Measurements from ENCODE around the gene WDFY4. TPM values are rescaled to one million over a fixed set of nuclear protein-coding genes. Genes with fewer than 3 reads are reported as not detected.

The WDFY4 gene
- total RNA-seq, 6 donors from 2014 or later: 10.1 to 48.9 (median 32.1) TPM

DNA sequence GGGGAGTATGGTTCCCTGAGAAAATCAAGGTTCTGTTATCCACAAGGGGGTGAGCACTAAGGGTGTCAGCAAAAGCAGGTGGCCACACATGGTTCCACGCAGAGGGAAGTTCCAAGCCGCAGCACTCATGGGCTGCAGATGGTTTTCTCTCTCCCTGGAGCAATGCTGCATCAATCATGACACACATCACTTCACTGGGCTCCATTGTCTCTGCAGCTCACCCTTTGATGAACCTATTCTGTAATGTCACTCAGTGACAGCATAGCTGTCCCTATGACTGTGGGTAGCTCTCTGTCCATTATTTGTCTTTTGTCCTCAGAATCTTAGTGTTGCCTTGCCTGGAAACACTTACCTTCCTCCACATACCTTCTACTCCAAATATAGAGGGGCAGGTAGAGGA, 220.2 kb downstream of the WDFY4 start:
- H3K9me3 ChIP-seq: no peaks in the 10 kb centered on the region
- TF ChIP-seq CTCF (IDR thresholded peaks at IDR 0.05): no peak
- TF ChIP-seq EP300 (IDR thresholded peaks at IDR 0.05): no peak
- TF ChIP-seq POLR2AphosphoS5 (IDR thresholded peaks at IDR 0.05): no peak
- no peak for TF ChIP-seq POLR2A (IDR thresholded peaks at IDR 0.05)
- WGBS, 2 donors: 92 to 94% methylated on average over 2 of the region's 2 CpGs

DNA sequence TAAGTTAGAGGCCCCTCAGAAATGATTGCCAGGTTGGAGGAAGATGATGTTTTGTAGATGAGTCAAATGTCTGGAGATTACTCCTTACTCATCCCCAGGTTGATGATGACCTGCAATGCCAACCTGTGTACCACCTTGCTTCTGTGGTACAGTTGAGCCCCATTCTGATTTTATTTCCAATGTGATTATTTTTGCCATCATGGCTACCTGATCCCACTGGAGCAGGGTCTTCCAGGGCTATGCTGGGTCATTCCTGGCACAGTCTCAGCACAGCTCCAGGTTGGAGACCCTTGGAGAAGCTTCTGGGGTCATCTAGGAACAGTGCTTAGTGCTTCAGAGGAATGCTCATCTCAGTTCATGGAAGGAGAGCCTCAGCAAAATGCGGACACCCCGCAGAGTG, 220.6 kb downstream of the WDFY4 start:
- H3K4me1 ChIP-seq: peaks cover 0 to under 1% (median 0%) of the 10 kb centered on the region in 4 donors
- no peak overlapping the region for H3K27ac ChIP-seq
- no peaks in the 10 kb centered on the region for H3K27me3 ChIP-seq
- H3K4me3 ChIP-seq: no peak overlapping the region
- ATAC-seq (ENCODE audit: low FRiP score in 2 of 2) (no peak), DNase-seq (no peak)
- TF ChIP-seq EP300 (IDR thresholded peaks at IDR 0.05) (no peak), POLR2AphosphoS5 (IDR thresholded peaks at IDR 0.05) (no peak), CTCF (IDR thresholded peaks at IDR 0.05) (no peak), POLR2A (IDR thresholded peaks at IDR 0.05) (no peak)
- no peaks in the 10 kb centered on the region for H3K36me3 ChIP-seq
- no peaks in the 10 kb centered on the region for H3K9me3 ChIP-seq
- WGBS, 2 donors: 88% methylated on average over 2 of the region's 2 CpGs; no CpG with 5 or more reads in 1 of the 2 donors

More for the DNA sequence above, 220.2 kb downstream of the WDFY4 start:
- Histone ChIP-seq H3K4me1 (peaks cover 0 to 5% (median 0%) of the 10 kb centered on the region in 4 donors), H3K27ac (no peak overlapping the region), H3K4me3 (no peak overlapping the region), H3K36me3 (no peaks in the 10 kb centered on the region), H3K27me3 (no peaks in the 10 kb centered on the region)
- no peak for ATAC-seq (ENCODE audit: low FRiP score in 2 of 2)
- DNase-seq: no peak

DNA sequence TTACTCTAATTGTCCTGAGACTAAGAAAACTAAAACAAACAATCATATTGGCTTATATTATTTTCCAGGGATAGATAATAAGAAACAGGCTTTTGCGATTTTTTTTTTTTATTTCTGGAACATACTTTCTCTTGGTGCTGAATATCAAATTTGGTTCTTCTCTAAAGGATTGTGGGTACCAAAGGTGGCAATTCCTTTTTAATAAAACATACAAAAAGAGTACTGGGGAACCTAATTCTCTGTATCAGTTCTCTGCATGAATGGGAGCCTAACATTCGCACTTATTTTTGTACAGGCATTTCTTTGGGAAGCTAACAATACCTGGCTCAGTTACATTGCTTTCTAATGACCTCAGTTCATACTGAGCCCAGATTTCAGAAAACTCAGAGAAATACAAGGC, 222.2 kb downstream of the WDFY4 start:
- WGBS, 2 donors: 91 to 96% methylated on average over 2 of the region's 2 CpGs
- Histone ChIP-seq H3K9me3 (no peaks in the 10 kb centered on the region), H3K27ac (no peak overlapping the region), H3K4me1 (no peaks in the 10 kb centered on the region), H3K4me3 (no peak overlapping the region), H3K27me3 (no peaks in the 10 kb centered on the region), H3K36me3 (no peaks in the 10 kb centered on the region)
- DNase-seq (no peak), ATAC-seq (ENCODE audit: low FRiP score in 2 of 2) (no peak)
- TF ChIP-seq POLR2AphosphoS5 (IDR thresholded peaks at IDR 0.05) (no peak), CTCF (IDR thresholded peaks at IDR 0.05) (no peak), POLR2A (IDR thresholded peaks at IDR 0.05) (no peak), EP300 (IDR thresholded peaks at IDR 0.05) (no peak)

- no peak for TF ChIP-seq POLR2A (IDR thresholded peaks at IDR 0.05)
- TF ChIP-seq POLR2AphosphoS5 (IDR thresholded peaks at IDR 0.05): no peak
- no peak for TF ChIP-seq EP300 (IDR thresholded peaks at IDR 0.05)
- no peak for TF ChIP-seq CTCF (IDR thresholded peaks at IDR 0.05)
- Histone ChIP-seq H3K27me3 (no peaks in the 10 kb centered on the region), H3K4me3 (no peak overlapping the region), H3K27ac (no peak overlapping the region), H3K4me1 (no peaks in the 10 kb centered on the region), H3K9me3 (no peaks in the 10 kb centered on the region), H3K36me3 (no peaks in the 10 kb centered on the region)
- 78 to 91% methylated on average over 4 of the region's 4 CpGs for WGBS, 2 donors
- ATAC-seq (ENCODE audit: low FRiP score in 2 of 2) (no peak), DNase-seq (no peak)
Measured at GRCh38 chr10:48907730-48908129, 223.1 kb downstream of the WDFY4 start.

DNA sequence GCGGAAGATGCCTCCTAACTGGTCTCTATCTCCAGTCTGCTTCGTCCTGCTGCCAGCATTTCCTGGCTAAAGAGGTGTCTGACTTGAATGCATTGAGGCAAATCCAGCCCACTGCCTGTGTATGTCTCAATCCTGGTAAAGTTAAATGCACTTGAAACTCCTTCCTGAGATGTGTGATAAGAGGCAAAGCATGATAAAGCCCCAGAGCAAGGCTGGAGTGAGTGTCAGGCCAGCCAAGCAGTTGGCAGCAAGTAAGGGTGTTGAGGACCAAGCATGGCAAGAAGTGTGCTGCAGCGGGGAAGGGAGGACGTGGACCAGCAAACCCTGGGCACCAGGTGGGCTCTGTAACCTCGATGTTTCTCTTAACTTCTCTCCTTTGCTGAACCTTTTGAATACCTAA, 225.9 kb downstream of the WDFY4 start:
- Histone ChIP-seq H3K4me1 (no peaks in the 10 kb centered on the region), H3K9me3 (no peaks in the 10 kb centered on the region), H3K4me3 (no peak overlapping the region), H3K27ac (no peak overlapping the region), H3K27me3 (no peaks in the 10 kb centered on the region), H3K36me3 (no peaks in the 10 kb centered on the region)
- ATAC-seq (ENCODE audit: low FRiP score in 2 of 2) (peak in 1 of 2 donors; percentile 21), DNase-seq (peak in 1 of 2 donors; percentile 61)
- WGBS, 2 donors: 60 to 77% methylated on average over 5 of the region's 5 CpGs
- TF ChIP-seq POLR2AphosphoS5 (IDR thresholded peaks at IDR 0.05) (no peak), EP300 (IDR thresholded peaks at IDR 0.05) (no peak), CTCF (IDR thresholded peaks at IDR 0.05) (no peak)
